ENCODE results near the gene COL15A1. TPM values are rescaled to one million over a fixed set of nuclear protein-coding genes. Genes with fewer than 3 reads are reported as not detected.

COL15A1 gene
- total RNA-seq, 1 experiment from 2014 or later: 0.10 TPM

DNA sequence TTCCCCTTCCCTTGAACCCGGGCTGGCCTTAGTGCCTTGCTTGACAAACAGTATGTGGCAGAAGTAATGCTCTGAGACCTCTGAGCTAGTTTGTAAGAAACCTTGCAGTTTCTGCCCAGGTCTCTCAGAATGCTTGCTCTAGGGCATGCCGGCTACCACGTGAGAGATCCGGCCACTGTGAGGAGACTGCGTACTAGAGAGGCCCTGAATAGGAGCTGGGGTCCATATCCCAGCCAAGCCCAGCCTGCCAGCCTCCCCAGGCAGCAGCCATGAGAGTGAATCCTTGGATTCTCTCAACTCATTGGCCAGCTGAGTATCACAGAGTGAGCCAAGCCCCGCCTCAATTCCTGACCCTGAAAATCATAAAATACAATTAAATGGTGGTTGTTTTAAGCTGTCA, 16.0 kb upstream of the COL15A1 start:
- CTCF ChIA-PET: no interaction called here
- no peak overlapping the region for H3K4me3 ChIP-seq (ENCODE audit: low read depth in 2 of 2, low read length in 2 of 2)
- no peak for TF ChIP-seq CTCF (IDR thresholded peaks at IDR 0.05)
- no peak for TF ChIP-seq TCF7L2 (IDR thresholded peaks at IDR 0.05; ENCODE audit: low read depth, low read length)
- TF ChIP-seq, protein P1, sequence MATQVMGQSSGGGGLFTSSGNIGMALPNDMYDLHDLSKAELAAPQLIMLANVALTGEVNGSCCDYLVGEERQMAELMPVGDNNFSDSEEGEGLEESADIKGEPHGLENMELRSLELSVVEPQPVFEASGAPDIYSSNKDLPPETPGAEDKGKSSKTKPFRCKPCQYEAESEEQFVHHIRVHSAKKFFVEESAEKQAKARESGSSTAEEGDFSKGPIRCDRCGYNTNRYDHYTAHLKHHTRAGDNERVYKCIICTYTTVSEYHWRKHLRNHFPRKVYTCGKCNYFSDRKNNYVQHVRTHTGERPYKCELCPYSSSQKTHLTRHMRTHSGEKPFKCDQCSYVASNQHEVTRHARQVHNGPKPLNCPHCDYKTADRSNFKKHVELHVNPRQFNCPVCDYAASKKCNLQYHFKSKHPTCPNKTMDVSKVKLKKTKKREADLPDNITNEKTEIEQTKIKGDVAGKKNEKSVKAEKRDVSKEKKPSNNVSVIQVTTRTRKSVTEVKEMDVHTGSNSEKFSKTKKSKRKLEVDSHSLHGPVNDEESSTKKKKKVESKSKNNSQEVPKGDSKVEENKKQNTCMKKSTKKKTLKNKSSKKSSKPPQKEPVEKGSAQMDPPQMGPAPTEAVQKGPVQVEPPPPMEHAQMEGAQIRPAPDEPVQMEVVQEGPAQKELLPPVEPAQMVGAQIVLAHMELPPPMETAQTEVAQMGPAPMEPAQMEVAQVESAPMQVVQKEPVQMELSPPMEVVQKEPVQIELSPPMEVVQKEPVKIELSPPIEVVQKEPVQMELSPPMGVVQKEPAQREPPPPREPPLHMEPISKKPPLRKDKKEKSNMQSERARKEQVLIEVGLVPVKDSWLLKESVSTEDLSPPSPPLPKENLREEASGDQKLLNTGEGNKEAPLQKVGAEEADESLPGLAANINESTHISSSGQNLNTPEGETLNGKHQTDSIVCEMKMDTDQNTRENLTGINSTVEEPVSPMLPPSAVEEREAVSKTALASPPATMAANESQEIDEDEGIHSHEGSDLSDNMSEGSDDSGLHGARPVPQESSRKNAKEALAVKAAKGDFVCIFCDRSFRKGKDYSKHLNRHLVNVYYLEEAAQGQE (IDR thresholded peaks at IDR 0.05; ENCODE audit: insufficient read depth in 1 of 2, low read depth in 2 of 2, low read length in 1 of 2): no peak
- TF ChIP-seq SIN3A (IDR thresholded peaks at IDR 0.05; ENCODE audit: borderline replicate concordance, insufficient read depth, low read depth, low read length): no peak
- TF ChIP-seq POLR2AphosphoS5 (IDR thresholded peaks at IDR 0.05; ENCODE audit: low read depth, low read length): no peak

GRCh38 chr9:98929071-98929470, 14.6 kb upstream of the COL15A1 start:
- Histone ChIP-seq H3K27ac (ENCODE audit: low read length) (no peak overlapping the region), H3K4me1 (ENCODE audit: control insufficient read depth, insufficient read depth, low read length) (no peaks in the 10 kb centered on the region), H3K4me3 (ENCODE audit: low read depth in 2 of 2, low read length in 2 of 2) (no peak overlapping the region), H3K36me3 (ENCODE audit: control insufficient read depth, insufficient read depth, low read length) (no peaks in the 10 kb centered on the region), H3K9me3 (ENCODE audit: control insufficient read depth, insufficient read depth, low read depth, low read length) (no peaks in the 10 kb centered on the region), H3K27me3 (ENCODE audit: control insufficient read depth, insufficient read depth, low read length) (no peaks in the 10 kb centered on the region; the same call in none of the 2 replicates)
- POLR2A ChIA-PET: no interaction called here
- DNase-seq (ENCODE audit: low read depth, low spot score) (no peak), ATAC-seq (no peak)
- in situ Hi-C loops (cut with HindIII; ENCODE audit: low pct_unique_long_range_greater_than_20kb, low sequenced_read_pairs) (no loop called here), intact Hi-C loops (cut with micrococcal nuclease; ENCODE audit: unreplicated experiment) (no loop called here)
- CTCF ChIA-PET: no interaction called here
- no TSS peak for BruUV-seq (replicated peaks)
- no peak for TF ChIP-seq TCF7L2 (IDR thresholded peaks at IDR 0.05; ENCODE audit: low read depth, low read length)
- TF ChIP-seq CTCF (IDR thresholded peaks at IDR 0.05): no peak
- no peak for TF ChIP-seq POLR2AphosphoS5 (IDR thresholded peaks at IDR 0.05; ENCODE audit: low read depth, low read length)
- no peak for TF ChIP-seq SIN3A (IDR thresholded peaks at IDR 0.05; ENCODE audit: borderline replicate concordance, insufficient read depth, low read depth, low read length)
- TF ChIP-seq, protein P1 (IDR thresholded peaks at IDR 0.05; ENCODE audit: insufficient read depth in 1 of 2, low read depth in 2 of 2, low read length in 1 of 2): no peak

More for the DNA sequence above, 16.0 kb upstream of the COL15A1 start:
- POLR2A ChIA-PET: no interaction called here
- H3K27ac ChIP-seq (ENCODE audit: low read length): no peak overlapping the region
- no peaks in the 10 kb centered on the region for H3K4me1 ChIP-seq (ENCODE audit: control insufficient read depth, insufficient read depth, low read length)
- in situ Hi-C loops (cut with HindIII; ENCODE audit: low pct_unique_long_range_greater_than_20kb, low sequenced_read_pairs) (no loop called here), intact Hi-C loops (cut with micrococcal nuclease; ENCODE audit: unreplicated experiment) (no loop called here)
- no TSS peak for BruUV-seq (replicated peaks)
- no peak for ATAC-seq
- no peaks in the 10 kb centered on the region; the same call in none of the 2 replicates for H3K27me3 ChIP-seq (ENCODE audit: control insufficient read depth, insufficient read depth, low read length)
- no peak for DNase-seq (ENCODE audit: low read depth, low spot score)
- no peaks in the 10 kb centered on the region for H3K9me3 ChIP-seq (ENCODE audit: control insufficient read depth, insufficient read depth, low read depth, low read length)
- no peaks in the 10 kb centered on the region for H3K36me3 ChIP-seq (ENCODE audit: control insufficient read depth, insufficient read depth, low read length)

Data from Panc1 (cell line).